Esophagus muscularis mucosa (tissue), 4 donors: ENCODE measurements around the gene LTBP1.

ENCODE experiments used
- CTCF ChIP-seq, 3 experiments: fragments of 200-600 bp in 2 of 3; fragments of 450-650 bp in 1 of 3; sonication (generic) in 2 of 3; IDR thresholded peaks; one replicate each; pipeline ENCODE4 v1.5.1; 2017 to 2019; ENCODE audit warnings: antibody characterized with exemption in 3 of 3, mild to moderate bottlenecking in 2 of 3, moderate library complexity in 1 of 3
- EP300 ChIP-seq: sonication (generic); formaldehyde crosslinking; IDR thresholded peaks from one replicate; pipeline ENCODE4 v1.6.1; 2017; ENCODE audit warnings: antibody characterized with exemption
- POLR2A ChIP-seq: fragments of 450-650 bp; IDR thresholded peaks from one replicate; pipeline ENCODE4 v1.6.1; 2017; ENCODE audit warnings: antibody characterized with exemption, moderate library complexity, mild to moderate bottlenecking, low read depth
- POLR2AphosphoS5 ChIP-seq, 2 donors: sonication (generic); formaldehyde crosslinking; IDR thresholded peaks; one replicate each; pipeline ENCODE4 v1.6.1; 2017; ENCODE audit warnings: antibody characterized with exemption in 2 of 2

GRCh38 chr2:32947484-32948143 is 861 bp downstream of the LTBP1 start:
- TF ChIP-seq CTCF (IDR thresholded peaks at IDR 0.05) (no peak), POLR2AphosphoS5 (IDR thresholded peaks at IDR 0.05) (peak; percentile 51 to 62), POLR2A (no peak), EP300 (no peak)
